Measurements from ENCODE around the gene MARCOL.
"Not testable (repeated sequence)": the region's sequence is repeated elsewhere in the genome, so short reads cannot be mapped to it uniquely, and the experiment has no call there.

Gene MARCOL

GRCh38 chr5:148268566-148268965 lies 30.2 kb downstream of the MARCOL start, which contains the start of gene SPINK13:
SPINK13 (plus strand) TSS chr5:148268794; CDS start chr5:148270073, 1,279 bp downstream.
- peak; percentile 74 for DNase-seq

GRCh38 chr5:148275129-148275528 lies 36.8 kb downstream of the MARCOL start:
- DNase-seq = not testable (repeated sequence)

GRCh38 chr5:148280893-148281292 lies 42.6 kb downstream of the MARCOL start:
- not testable (repeated sequence) for DNase-seq

DNA sequence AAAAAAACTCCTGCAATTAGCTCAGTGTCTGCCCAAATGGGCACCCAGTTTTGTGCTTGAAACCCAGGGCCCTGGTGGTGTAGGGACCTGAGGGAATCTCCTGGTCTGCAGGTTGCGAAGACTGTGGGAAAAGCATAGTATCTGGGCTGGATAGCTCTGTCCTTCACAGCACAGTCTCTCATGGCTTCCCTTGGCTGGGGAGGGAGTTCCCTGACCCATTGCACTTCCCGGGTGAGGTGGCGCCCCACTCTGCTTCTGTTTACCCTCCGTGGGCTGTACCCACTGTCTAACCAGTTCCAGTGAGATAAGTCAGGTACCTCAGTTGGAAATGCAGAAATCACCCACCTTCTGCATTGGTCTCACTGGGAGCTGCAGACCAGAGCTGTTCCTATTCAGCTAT lies 43.0 kb downstream of the MARCOL start:
- not testable (repeated sequence) for DNase-seq

DNA sequence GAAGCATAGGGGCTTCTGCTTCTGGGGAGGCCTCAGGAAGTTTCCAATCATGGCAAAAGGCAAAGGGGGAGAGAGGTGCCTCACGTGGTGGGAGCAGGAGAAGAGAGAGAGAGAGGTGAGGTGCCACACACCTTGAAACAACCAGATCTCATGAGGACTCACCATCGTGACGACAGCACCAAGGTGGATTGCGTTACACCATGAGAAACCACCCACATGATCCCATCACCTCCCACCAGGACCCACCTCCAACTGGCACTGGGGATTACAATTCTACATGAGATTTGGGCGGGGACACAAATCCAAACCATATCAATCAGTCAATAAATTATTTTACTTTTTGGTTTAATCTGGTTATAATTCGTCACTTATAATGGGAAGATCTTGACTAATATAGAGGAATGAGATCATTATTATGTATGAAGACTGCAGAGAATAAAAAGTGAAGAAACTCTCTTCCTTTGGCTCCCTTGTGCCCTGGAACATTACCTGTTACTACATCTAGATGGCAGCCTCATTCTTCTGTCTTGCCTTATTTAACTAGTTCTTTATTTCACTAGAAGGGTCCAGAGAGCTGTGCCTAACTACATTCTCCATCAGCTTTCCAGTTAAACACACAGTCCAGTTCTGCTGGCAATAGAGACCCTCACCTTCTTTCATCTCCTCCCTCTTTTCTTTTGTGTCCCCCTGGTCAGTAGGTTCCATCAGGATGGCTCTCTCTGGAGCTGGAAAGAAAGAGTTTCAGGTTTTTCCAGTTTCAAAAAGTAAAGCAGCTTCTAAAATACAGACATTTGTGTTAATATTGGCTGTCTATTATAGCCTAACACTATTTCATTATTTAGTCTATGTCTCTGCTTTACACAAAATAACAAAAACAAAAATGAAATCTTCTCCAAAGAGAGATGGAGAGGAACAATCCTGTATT lies 52.2 kb downstream of the MARCOL start:
- DNase-seq = peak; percentile 2
